PFSK-1 (cell line): Measurements from ENCODE around the gene PIK3C2B.

ENCODE experiments used
- FOXP2 ChIP-seq: optimal IDR thresholded peaks from 2 replicates; pipeline ENCODE3; 2011; ENCODE audit warnings: borderline replicate concordance, control low read depth, inconsistent platforms; ENCODE audit not compliant: insufficient read depth; ENCODE audit errors: extremely low read length, extremely low read depth
- POLR2AphosphoS5 ChIP-seq: IDR thresholded peaks from 2 replicates; pipeline ENCODE4 v1.6.1; 2012; ENCODE audit warnings: low read depth, mild to moderate bottlenecking, control low read depth, low read length, moderate library complexity
- SIN3A ChIP-seq: IDR thresholded peaks from 2 replicates; pipeline ENCODE4 v1.6.1; 2012; ENCODE audit warnings: mild to moderate bottlenecking, low read length, moderate library complexity, borderline replicate concordance; ENCODE audit not compliant: insufficient read depth
- TAF1 ChIP-seq: IDR thresholded peaks from 2 replicates; pipeline ENCODE4 v1.6.1; 2012; ENCODE audit warnings: low read length, control low read depth, borderline replicate concordance; ENCODE audit not compliant: insufficient read depth
- TF ChIP-seq, protein P1 (sequence below), 2 experiments: IDR thresholded peaks; 2 replicates each; pipeline versions ENCODE4 v1.6.1 to v1.8.0; 2011 to 2012; ENCODE audit warnings: low read depth in 2 of 2, low read length in 2 of 2, control low read depth in 1 of 2, inconsistent platforms in 1 of 2, mild to moderate bottlenecking in 1 of 2, moderate library complexity in 1 of 2; ENCODE audit not compliant: insufficient read depth in 1 of 2

Gene PIK3C2B

GRCh38 chr1:204478921-204479320 is 15.7 kb downstream of the PIK3C2B start:
- TF ChIP-seq POLR2AphosphoS5: no peak
- TF ChIP-seq FOXP2: no peak
- TF ChIP-seq, protein P1, sequence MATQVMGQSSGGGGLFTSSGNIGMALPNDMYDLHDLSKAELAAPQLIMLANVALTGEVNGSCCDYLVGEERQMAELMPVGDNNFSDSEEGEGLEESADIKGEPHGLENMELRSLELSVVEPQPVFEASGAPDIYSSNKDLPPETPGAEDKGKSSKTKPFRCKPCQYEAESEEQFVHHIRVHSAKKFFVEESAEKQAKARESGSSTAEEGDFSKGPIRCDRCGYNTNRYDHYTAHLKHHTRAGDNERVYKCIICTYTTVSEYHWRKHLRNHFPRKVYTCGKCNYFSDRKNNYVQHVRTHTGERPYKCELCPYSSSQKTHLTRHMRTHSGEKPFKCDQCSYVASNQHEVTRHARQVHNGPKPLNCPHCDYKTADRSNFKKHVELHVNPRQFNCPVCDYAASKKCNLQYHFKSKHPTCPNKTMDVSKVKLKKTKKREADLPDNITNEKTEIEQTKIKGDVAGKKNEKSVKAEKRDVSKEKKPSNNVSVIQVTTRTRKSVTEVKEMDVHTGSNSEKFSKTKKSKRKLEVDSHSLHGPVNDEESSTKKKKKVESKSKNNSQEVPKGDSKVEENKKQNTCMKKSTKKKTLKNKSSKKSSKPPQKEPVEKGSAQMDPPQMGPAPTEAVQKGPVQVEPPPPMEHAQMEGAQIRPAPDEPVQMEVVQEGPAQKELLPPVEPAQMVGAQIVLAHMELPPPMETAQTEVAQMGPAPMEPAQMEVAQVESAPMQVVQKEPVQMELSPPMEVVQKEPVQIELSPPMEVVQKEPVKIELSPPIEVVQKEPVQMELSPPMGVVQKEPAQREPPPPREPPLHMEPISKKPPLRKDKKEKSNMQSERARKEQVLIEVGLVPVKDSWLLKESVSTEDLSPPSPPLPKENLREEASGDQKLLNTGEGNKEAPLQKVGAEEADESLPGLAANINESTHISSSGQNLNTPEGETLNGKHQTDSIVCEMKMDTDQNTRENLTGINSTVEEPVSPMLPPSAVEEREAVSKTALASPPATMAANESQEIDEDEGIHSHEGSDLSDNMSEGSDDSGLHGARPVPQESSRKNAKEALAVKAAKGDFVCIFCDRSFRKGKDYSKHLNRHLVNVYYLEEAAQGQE (IDR thresholded peaks at IDR 0.05; ENCODE audit: insufficient read depth in 1 of 2, low read depth in 2 of 2, low read length in 2 of 2): no peak
- no peak for TF ChIP-seq TAF1
- no peak for TF ChIP-seq SIN3A

GRCh38 chr1:204478172-204478899 is 16.3 kb downstream of the PIK3C2B start:
- no peak for TF ChIP-seq SIN3A
- no peak for TF ChIP-seq TAF1
- TF ChIP-seq, protein P1 (IDR thresholded peaks at IDR 0.05; ENCODE audit: insufficient read depth in 1 of 2, low read depth in 2 of 2, low read length in 2 of 2): no peak
- TF ChIP-seq FOXP2: no peak

DNA sequence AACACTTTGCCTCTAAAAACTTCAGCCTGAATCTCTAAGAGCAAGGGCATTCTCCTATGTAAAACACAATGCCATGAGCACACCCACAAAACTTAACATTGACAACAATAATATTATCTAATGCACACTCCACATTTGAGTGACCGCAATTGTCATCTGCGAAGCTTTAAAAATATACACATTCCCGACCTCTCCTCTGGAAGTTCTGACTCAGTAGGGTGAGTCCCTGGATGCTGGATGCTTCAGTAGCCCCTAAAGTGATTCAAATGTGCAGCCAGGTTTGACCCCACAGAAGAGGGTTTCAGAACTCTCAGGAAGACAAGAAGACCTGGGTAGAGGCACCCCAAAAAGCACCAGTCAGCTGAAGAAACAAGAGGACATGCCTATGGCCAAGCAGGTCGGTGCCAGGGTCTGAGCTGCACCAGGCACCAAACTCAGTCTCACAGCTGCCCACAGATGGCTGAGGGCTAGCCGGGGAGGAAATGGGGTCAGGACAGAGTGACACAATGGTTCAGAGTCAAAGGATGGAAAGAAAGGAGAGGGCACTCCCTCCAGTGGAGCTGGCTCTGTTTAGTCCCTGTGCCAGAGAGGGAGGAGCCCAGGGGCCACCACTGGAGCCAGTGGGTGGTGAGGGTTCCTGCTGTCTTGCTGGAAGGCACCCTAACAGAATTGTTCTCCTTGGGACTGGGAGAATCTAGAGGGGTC is 17.4 kb downstream of the PIK3C2B start:
- TF ChIP-seq SIN3A (no peak), FOXP2 (no peak), POLR2AphosphoS5 (no peak), TAF1 (no peak)
- TF ChIP-seq, protein P1 (IDR thresholded peaks at IDR 0.05; ENCODE audit: insufficient read depth in 1 of 2, low read depth in 2 of 2, low read length in 2 of 2): no peak

DNA sequence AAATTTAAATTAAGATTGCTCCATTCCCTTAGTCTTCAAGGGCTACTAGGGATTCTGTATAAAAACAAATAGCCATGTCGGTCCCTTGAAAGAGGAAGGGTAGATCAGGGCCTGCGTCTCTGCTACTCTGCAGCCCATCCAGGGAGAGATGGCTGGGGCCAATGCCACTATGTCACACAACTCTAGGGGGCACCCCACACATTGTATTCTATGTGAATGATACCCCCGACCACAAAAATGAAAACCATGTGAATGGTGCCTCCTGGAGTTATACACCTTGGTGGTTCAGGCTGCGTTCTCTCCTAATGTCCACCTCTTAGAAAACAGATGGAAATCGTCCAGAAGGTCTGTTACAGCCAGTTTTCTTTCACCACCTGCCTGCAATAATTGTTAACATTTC is 18.0 kb downstream of the PIK3C2B start:
- TF ChIP-seq, protein P1 (IDR thresholded peaks at IDR 0.05; ENCODE audit: insufficient read depth in 1 of 2, low read depth in 2 of 2, low read length in 2 of 2): no peak
